HG03342 (cell line): Measurements from ENCODE around the gene PDLIM4.

Experiments
- ATAC-seq: cut with Tn5 transposase; IDR thresholded peaks from one replicate; pipeline ENCODE4 v1.9.1; 2021; ENCODE audit warnings: mild to moderate bottlenecking, moderate library complexity; ENCODE audit not compliant: unreplicated experiment

PDLIM4 gene

GRCh38 chr5:132303589-132303988 is 46.1 kb downstream of the PDLIM4 start:
- ATAC-seq, result no peak

GRCh38 chr5:132305420-132305819 is 47.9 kb downstream of the PDLIM4 start:
- ATAC-seq, result no peak

GRCh38 chr5:132308701-132309100 is 51.2 kb downstream of the PDLIM4 start:
- no peak for ATAC-seq

GRCh38 chr5:132309679-132310078 is 52.2 kb downstream of the PDLIM4 start:
- ATAC-seq, result no peak

- ATAC-seq, result no peak
Measured at GRCh38 chr5:132310141-132310834, 52.8 kb downstream of the PDLIM4 start.

GRCh38 chr5:132313366-132313765 is 55.9 kb downstream of the PDLIM4 start:
- no peak for ATAC-seq

- no peak for ATAC-seq
Measured at GRCh38 chr5:132313961-132314432, 56.5 kb downstream of the PDLIM4 start.

- no peak for ATAC-seq
Measured at GRCh38 chr5:132315529-132316067, 58.1 kb downstream of the PDLIM4 start.

- no peak for ATAC-seq
Measured at GRCh38 chr5:132319975-132320374, 62.5 kb downstream of the PDLIM4 start.

- no peak for ATAC-seq
Measured at GRCh38 chr5:132321109-132321721, 63.7 kb downstream of the PDLIM4 start.

GRCh38 chr5:132322266-132322665 is 64.8 kb downstream of the PDLIM4 start:
- no peak for ATAC-seq
